LNCaP clone FGC (cell line): ENCODE data around the gene RBMX2.

ENCODE experiments used
- DNase-seq: peaks from one replicate; pipeline ENCODE4 v3.0.0-alpha.2; 2011; ENCODE audit warnings: low read depth
- H3K4me3 ChIP-seq: 2 replicates; pipeline ENCODE4 v1.5.1; 2011; ENCODE audit warnings: mild to moderate bottlenecking, low read depth, low read length, control low read depth
- CTCF ChIP-seq: IDR thresholded peaks from 2 replicates; pipeline ENCODE4 v1.5.1; 2012; ENCODE audit warnings: mild to moderate bottlenecking; ENCODE audit not compliant: control insufficient read depth, insufficient read depth; ENCODE audit errors: extremely low read depth

The RBMX2 gene

GRCh38 chrX:130395341-130395740, 6.4 kb upstream of the RBMX2 start:
- H3K4me3 ChIP-seq: no peak overlapping the region
- no peak for TF ChIP-seq CTCF
- no peak for DNase-seq

- TF ChIP-seq CTCF: no peak
- no peak for DNase-seq
- peak overlapping the region; percentile 78 for H3K4me3 ChIP-seq
Observed at GRCh38 chrX:130402208-130402684, 459 bp downstream of the RBMX2 start.

DNA sequence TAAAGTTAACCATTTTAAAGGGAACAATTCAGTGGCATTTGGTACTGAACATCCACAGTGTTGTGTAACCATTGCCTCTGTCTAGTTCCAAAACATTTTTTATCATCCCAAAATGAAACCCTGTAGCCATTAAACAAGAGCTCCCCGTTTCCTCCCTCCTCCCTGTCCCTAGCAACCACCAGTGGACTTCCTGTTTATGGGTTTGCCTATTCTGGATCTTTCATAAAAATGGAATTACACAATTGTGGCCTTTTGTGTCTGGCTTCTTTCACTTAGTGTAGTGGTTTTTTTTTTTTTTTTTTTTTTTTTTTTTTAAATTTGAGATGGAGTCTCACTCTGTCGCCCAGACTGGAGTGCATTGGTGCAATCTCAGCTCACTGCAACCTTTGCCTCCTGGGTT, 11.6 kb downstream of the RBMX2 start:
- TF ChIP-seq CTCF: no peak
- DNase-seq: no peak
- H3K4me3 ChIP-seq: no peak overlapping the region

DNA sequence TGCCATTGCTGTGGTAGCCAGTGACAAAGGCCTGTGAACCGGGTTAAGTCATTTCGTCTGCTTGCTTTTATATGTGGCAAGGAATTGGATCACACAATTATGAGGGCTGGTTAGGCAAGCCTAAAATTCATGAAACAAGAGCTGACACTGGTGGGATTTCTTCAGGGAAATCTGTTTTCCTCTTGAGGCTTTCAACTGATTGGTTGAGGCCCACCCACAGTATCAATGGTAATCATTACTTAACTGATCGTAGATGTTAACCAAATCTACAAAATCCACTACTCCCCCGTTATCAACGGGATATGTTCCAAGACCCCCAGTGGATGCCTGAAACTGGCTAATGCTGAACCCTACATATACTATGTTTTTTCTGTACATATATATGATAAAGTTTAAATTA, 13.0 kb downstream of the RBMX2 start:
- no peak for TF ChIP-seq CTCF
- DNase-seq: no peak
- H3K4me3 ChIP-seq: no peak overlapping the region

GRCh38 chrX:130415201-130415600, 13.4 kb downstream of the RBMX2 start:
- TF ChIP-seq CTCF: no peak
- H3K4me3 ChIP-seq: no peak overlapping the region
- no peak for DNase-seq

GRCh38 chrX:130416785-130417184, 15.0 kb downstream of the RBMX2 start:
- H3K4me3 ChIP-seq: no peak overlapping the region
- TF ChIP-seq CTCF: no peak
- no peak for DNase-seq

DNA sequence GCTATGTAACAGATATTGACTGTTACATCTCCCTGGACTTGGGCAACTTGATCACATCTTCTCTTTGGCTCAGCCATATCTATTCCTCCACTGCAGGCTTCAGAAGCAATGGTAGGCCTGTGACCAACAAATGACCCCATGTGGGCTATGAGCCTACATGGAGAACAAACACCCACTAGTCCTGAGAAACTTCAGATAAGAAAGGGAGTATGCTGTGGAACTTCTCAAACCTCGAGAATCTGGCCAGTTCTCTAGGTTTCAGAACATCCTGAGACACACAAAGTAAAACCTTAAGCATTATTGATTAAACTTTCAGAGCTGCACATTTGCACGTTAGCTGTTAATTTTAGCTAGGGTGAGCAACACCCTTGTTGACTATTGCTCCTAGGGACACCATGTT, 16.3 kb downstream of the RBMX2 start:
- H3K4me3 ChIP-seq: no peak overlapping the region
- DNase-seq: no peak
- TF ChIP-seq CTCF: no peak
